H1 (cell line): Measurements from ENCODE around the gene FOXC1. TPM values are rescaled to one million over a fixed set of nuclear protein-coding genes. Genes with fewer than 3 reads are reported as not detected.

ENCODE experiments used
- EP300 ChIP-seq, 2 experiments: IDR thresholded peaks; 1 replicate in 1 of 2; 2 replicates in 1 of 2; pipeline ENCODE4 v1.6.1; 2011 to 2012; ENCODE audit warnings: low read depth in 2 of 2, low read length in 2 of 2, mild to moderate bottlenecking in 2 of 2, borderline replicate concordance in 1 of 2, inconsistent platforms in 1 of 2, moderate library complexity in 1 of 2
- EZH2 ChIP-seq: fragments of 200-600 bp; sonication (generic); IDR thresholded peaks from 2 replicates; pipeline ENCODE4 v1.7.1; 2012; ENCODE audit warnings: low read depth, mild to moderate bottlenecking, moderate library complexity, low read length, inconsistent platforms; ENCODE audit not compliant: severe bottlenecking
- HDAC2 ChIP-seq, 2 experiments: fragments of 300-600 bp in 1 of 2; sonication (generic) in 1 of 2; IDR thresholded peaks; 2 replicates each; pipeline ENCODE4 v1.6.1; 2011 to 2012; ENCODE audit warnings: low read depth in 2 of 2, low read length in 2 of 2, mild to moderate bottlenecking in 2 of 2, moderate library complexity in 2 of 2, borderline replicate concordance in 1 of 2, inconsistent platforms in 1 of 2
- NANOG ChIP-seq: IDR thresholded peaks from 2 replicates; pipeline ENCODE4 v1.6.1; 2011; ENCODE audit warnings: low read length, low read depth, mild to moderate bottlenecking, inconsistent platforms; ENCODE audit not compliant: insufficient read depth, poor library complexity, severe bottlenecking
- polyA plus RNA-seq, 7 experiments: library from polyadenylated mRNA; depleted of rRNA in 3 of 7; stranded (reverse) in 5 of 7; unstranded in 2 of 7; fragments of >200 nt in 5 of 7; fragments of 200-250 nt in 2 of 7; gene quantifications; 1 replicate in 5 of 7; 2 replicates in 1 of 7; 4 replicates in 1 of 7; pipeline versions ENCODE4 v1.2.1 to v1.2.3, GENCODE V29; 2011 to 2013; ENCODE audit warnings: missing spikeins in 2 of 7, mixed read lengths in 2 of 7
- total RNA-seq: library from RNA; stranded (reverse); fragmentation: NEBNext Ultra II Directional; extraction: Animal tissue kit (Norgen Biotek cat#: 25700); gene quantifications from 2 replicates; pipeline ENCODE4 v1.2.1, GENCODE V29; 2021
- TF ChIP-seq, protein P1 (sequence below), 3 experiments: IDR thresholded peaks; 1 replicate in 2 of 3; 2 replicates in 1 of 3; pipeline versions ENCODE4 v1.5.1 to v1.6.1; 2011; ENCODE audit warnings: low read length in 3 of 3, mild to moderate bottlenecking in 3 of 3, inconsistent platforms in 2 of 3, low read depth in 1 of 3, moderate library complexity in 1 of 3; ENCODE audit not compliant: insufficient read depth in 1 of 3; ENCODE audit errors: control extremely low read depth in 1 of 3

The FOXC1 gene
- total and polyA plus RNA-seq, 2 of the 8 experiments (the other 6 are each of a cell fraction or from before 2014, with no cell fraction given): 0.22 TPM; not detected in 1

DNA sequence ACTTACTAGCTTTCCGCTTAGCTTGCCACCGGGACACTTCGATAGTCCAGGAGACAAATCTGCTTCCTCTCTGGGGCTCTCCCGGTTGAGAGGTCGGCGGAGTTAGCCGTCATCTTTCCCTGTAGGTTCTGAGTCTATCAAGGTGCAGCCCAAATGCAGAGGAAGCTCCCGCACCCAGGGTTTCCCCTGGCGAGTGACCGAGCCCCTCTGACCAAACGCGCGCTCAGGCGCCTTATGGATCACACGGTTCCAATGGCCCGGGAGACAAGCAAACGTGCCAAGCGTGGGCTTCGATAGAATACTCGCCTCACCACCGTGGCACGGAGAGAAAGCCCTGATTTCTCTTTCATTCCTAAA, 15.8 kb upstream of the FOXC1 start (continued):
- TF ChIP-seq HDAC2 (IDR thresholded peaks at IDR 0.05; ENCODE audit: borderline replicate concordance in 1 of 2, low read depth in 2 of 2, low read length in 2 of 2) (no peak), NANOG (no peak), EZH2 (no peak), EP300 (IDR thresholded peaks at IDR 0.05; ENCODE audit: borderline replicate concordance in 1 of 2, low read depth in 2 of 2, low read length in 2 of 2) (no peak)
- TF ChIP-seq, protein P1, sequence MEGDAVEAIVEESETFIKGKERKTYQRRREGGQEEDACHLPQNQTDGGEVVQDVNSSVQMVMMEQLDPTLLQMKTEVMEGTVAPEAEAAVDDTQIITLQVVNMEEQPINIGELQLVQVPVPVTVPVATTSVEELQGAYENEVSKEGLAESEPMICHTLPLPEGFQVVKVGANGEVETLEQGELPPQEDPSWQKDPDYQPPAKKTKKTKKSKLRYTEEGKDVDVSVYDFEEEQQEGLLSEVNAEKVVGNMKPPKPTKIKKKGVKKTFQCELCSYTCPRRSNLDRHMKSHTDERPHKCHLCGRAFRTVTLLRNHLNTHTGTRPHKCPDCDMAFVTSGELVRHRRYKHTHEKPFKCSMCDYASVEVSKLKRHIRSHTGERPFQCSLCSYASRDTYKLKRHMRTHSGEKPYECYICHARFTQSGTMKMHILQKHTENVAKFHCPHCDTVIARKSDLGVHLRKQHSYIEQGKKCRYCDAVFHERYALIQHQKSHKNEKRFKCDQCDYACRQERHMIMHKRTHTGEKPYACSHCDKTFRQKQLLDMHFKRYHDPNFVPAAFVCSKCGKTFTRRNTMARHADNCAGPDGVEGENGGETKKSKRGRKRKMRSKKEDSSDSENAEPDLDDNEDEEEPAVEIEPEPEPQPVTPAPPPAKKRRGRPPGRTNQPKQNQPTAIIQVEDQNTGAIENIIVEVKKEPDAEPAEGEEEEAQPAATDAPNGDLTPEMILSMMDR (IDR thresholded peaks at IDR 0.05; ENCODE audit: control extremely low read depth in 1 of 3, insufficient read depth in 1 of 3, low read depth in 1 of 3, low read length in 3 of 3): no peak
